OCI-LY3 (cell line): Measurements from ENCODE around the gene TPRG1.

ENCODE experiments used
- CTCF ChIP-seq: fragments of 200-600, 300-600 bp; sonication (generic); IDR thresholded peaks from 2 replicates; pipeline ENCODE4 v1.5.1; 2014; ENCODE audit warnings: antibody characterized with exemption, low read length, low read depth
- EZH2phosphoT487 ChIP-seq: fragments of 200-600 bp; shearing (Covaris generic); IDR thresholded peaks from 2 replicates; pipeline ENCODE4 v1.6.1; 2018; ENCODE audit warnings: antibody characterized with exemption, mixed run types, low read depth

- TF ChIP-seq CTCF (no peak), EZH2phosphoT487 (no peak)
These were observed 178.0 kb downstream of the TPRG1 start for GRCh38 chr3:189349772-189350171.
